Ramos (cell line): ENCODE data around the gene LIX1L.

Experiments used
- in situ Hi-C: fragments of 300-500 bp; cut with MboI; formaldehyde crosslinking; loops from one replicate; pipeline ENCODE4 v1.14.3; 2022; ENCODE audit warnings: low sequenced_read_pairs; ENCODE audit not compliant: unreplicated experiment

Gene LIX1L

GRCh38 chr1:145957443-145958319 is at the start of gene LIX1L:
LIX1L (minus strand) TSS chr1:145958017; CDS start chr1:145957927, 90 bp downstream.
- in situ Hi-C loops: no loop called here

- in situ Hi-C loops: no loop called here
These were observed 43.9 kb upstream of the LIX1L start for GRCh38 chr1:146001709-146002108.

GRCh38 chr1:145999321-146000024 is 41.7 kb upstream of the LIX1L start:
- in situ Hi-C loops: loop anchor here (5.0 kb wide), 1 partner anchor 38 kb away; no protein-coding TSS in a partner anchor

- in situ Hi-C loops: loop anchor here (5.0 kb wide), 1 partner anchor 40 kb away; no protein-coding TSS in a partner anchor
These were observed 39.9 kb upstream of the LIX1L start for GRCh38 chr1:145997718-145998023.

- in situ Hi-C loops: loop anchor here (5.0 kb wide), 1 partner anchor 40 kb away; no protein-coding TSS in a partner anchor
These were observed 39.4 kb upstream of the LIX1L start for GRCh38 chr1:145997016-145997717.

- in situ Hi-C loops: loop anchor here (5.0 kb wide), 1 partner anchor 41 kb away; no protein-coding TSS in a partner anchor
These were observed 38.7 kb upstream of the LIX1L start, which contains the start of gene TXNIP for GRCh38 chr1:145996433-145997015. TXNIP (minus strand) TSS chr1:145996579; CDS start chr1:145996266, 313 bp downstream.

GRCh38 chr1:145995964-145996432 is 38.2 kb upstream of the LIX1L start:
- in situ Hi-C loops: loop anchor here (5.0 kb wide), 1 partner anchor 41 kb away; no protein-coding TSS in a partner anchor

- in situ Hi-C loops: loop anchor here (5.0 kb wide), 1 partner anchor 42 kb away; no protein-coding TSS in a partner anchor
These were observed 37.5 kb upstream of the LIX1L start for GRCh38 chr1:145995148-145995881.

- in situ Hi-C loops: loop anchor here (5.0 kb wide), 1 partner anchor 43 kb away; no protein-coding TSS in a partner anchor
These were observed 36.7 kb upstream of the LIX1L start for GRCh38 chr1:145994391-145995120.

GRCh38 chr1:145993618-145994390 is 36.0 kb upstream of the LIX1L start:
- in situ Hi-C loops: no loop called here

GRCh38 chr1:145992958-145993617 is 35.3 kb upstream of the LIX1L start:
- in situ Hi-C loops: no loop called here

- in situ Hi-C loops: no loop called here
These were observed 34.7 kb upstream of the LIX1L start for GRCh38 chr1:145992502-145992936.

- in situ Hi-C loops: no loop called here
These were observed 34.1 kb upstream of the LIX1L start for GRCh38 chr1:145991735-145992412.

- in situ Hi-C loops: no loop called here
These were observed 32.5 kb upstream of the LIX1L start for GRCh38 chr1:145990249-145990855.

- in situ Hi-C loops: no loop called here
These were observed 31.0 kb upstream of the LIX1L start for GRCh38 chr1:145988773-145989172.

- in situ Hi-C loops: no loop called here
These were observed 30.1 kb upstream of the LIX1L start for GRCh38 chr1:145987926-145988325.
